GM12878 (cell line): ENCODE measurements around the gene DCAF4. TPM values are rescaled to one million over a fixed set of nuclear protein-coding genes. Genes with fewer than 3 reads are reported as not detected.

ENCODE experiments used
- ATAC-seq: fragments of 200-7000 bp; cut with Tn5 transposase; 3 replicates; pipeline ENCODE4 v1.9.1; 2020; ENCODE audit warnings: mild to moderate bottlenecking, moderate library complexity
- BruUV-seq: library from RNA; stranded (reverse); fragments of 400-500 nt; replicated peaks from 2 replicates; lab custom pipeline; 2021; lab: Mats Ljungman, UMichigan
- CTCF ChIA-PET: fragments of 300-600 bp; sonication (Branson Sonifier 250); formaldehyde crosslinking; extraction: SDS; loops from one replicate; lab custom pipeline; 2021; ENCODE audit warnings: inconsistent platforms; lab: Yijun Ruan, JAX
- POLR2A ChIA-PET: fragments of 350-600 bp; formaldehyde crosslinking; extraction: SDS; loops from one replicate; lab custom pipeline; 2021; ENCODE audit warnings: inconsistent platforms; lab: Charles Lee
- RAD21 ChIA-PET: fragments of 300-600 bp; sonication (Branson Sonifier 250); formaldehyde crosslinking; loops from one replicate; lab custom pipeline; 2023; ENCODE audit warnings: antibody characterized with exemption; ENCODE audit not compliant: unreplicated experiment; lab: Charles Lee
- SMC1A ChIA-PET: fragments of 300-600 bp; sonication (Branson Sonifier 250); formaldehyde crosslinking; loops from one replicate; lab custom pipeline; 2023; ENCODE audit not compliant: unreplicated experiment, uncharacterized antibody; lab: Charles Lee
- DNase-seq: peaks from one replicate; pipeline ENCODE4 v3.0.0-alpha.2; 2011; ENCODE audit warnings: low read depth, low spot score
- FAIRE-seq: peaks from 3 replicates; lab custom pipeline; 2011; peaks lifted over from hg19 to GRCh38; lab: Jason Lieb, UNC
- H2AFZ ChIP-seq: 2 replicates; pipeline ENCODE4 v1.6.0; 2011; ENCODE audit warnings: low read depth, low read length, control low read depth; ENCODE audit not compliant: control insufficient read depth
- H3K27ac ChIP-seq: 2 replicates; pipeline ENCODE4 v1.5.1; 2011; ENCODE audit warnings: control low read depth; ENCODE audit not compliant: control insufficient read depth, insufficient read depth
- H3K27me3 ChIP-seq, 2 experiments: replicated peaks in 1 of 2; 2 replicates each; pipeline versions ENCODE4 v1.6.0 to v1.6.1; 2011; ENCODE audit warnings: low read length in 1 of 2; ENCODE audit not compliant: control insufficient read depth in 2 of 2, insufficient read depth in 2 of 2
- H3K36me3 ChIP-seq, 2 experiments: 2 replicates each; pipeline ENCODE4 v1.5.1; 2011; ENCODE audit warnings: low read length in 1 of 2; ENCODE audit not compliant: control insufficient read depth in 2 of 2, insufficient read depth in 2 of 2
- H3K4me1 ChIP-seq: 2 replicates; pipeline ENCODE4 v1.6.1; 2011; ENCODE audit warnings: mild to moderate bottlenecking, low read length, moderate library complexity, mixed read lengths; ENCODE audit not compliant: control insufficient read depth, insufficient read depth
- H3K4me2 ChIP-seq: 2 replicates; pipeline ENCODE4 v1.6.0; 2011; ENCODE audit warnings: control low read depth; ENCODE audit not compliant: control insufficient read depth, insufficient read depth
- H3K4me3 ChIP-seq: fragments of 200-600 bp; sonication (generic); 2 replicates; pipeline ENCODE4 v1.5.1; 2016
- H3K79me2 ChIP-seq: 2 replicates; pipeline ENCODE4 v1.6.0; 2011; ENCODE audit warnings: low read length; ENCODE audit not compliant: control insufficient read depth, insufficient read depth
- H3K9ac ChIP-seq: 2 replicates; pipeline ENCODE4 v1.8.0; 2011; ENCODE audit warnings: low read length, control low read depth, mixed read lengths; ENCODE audit not compliant: control insufficient read depth, insufficient read depth
- H3K9me3 ChIP-seq: replicated peaks from 3 replicates; pipeline ENCODE4 v1.5.1; 2011; ENCODE audit warnings: mild to moderate bottlenecking, low read length; ENCODE audit not compliant: control insufficient read depth, insufficient read depth
- H4K20me1 ChIP-seq: 2 replicates; pipeline ENCODE4 v1.6.0; 2011; ENCODE audit not compliant: control insufficient read depth, insufficient read depth
- BMI1 ChIP-seq: fragments of 450-650 bp; IDR thresholded peaks from 2 replicates; pipeline ENCODE4 v1.6.1; 2016; ENCODE audit warnings: mild to moderate bottlenecking, moderate library complexity, borderline replicate concordance
- CHD2 ChIP-seq: IDR thresholded peaks from 2 replicates; pipeline ENCODE4 v1.6.1; 2011; ENCODE audit warnings: low read depth, low read length, improper control_type of control experiment, borderline replicate concordance
- EED ChIP-seq: sonication (generic); IDR thresholded peaks from 2 replicates; pipeline ENCODE4 v1.6.1; 2016; ENCODE audit warnings: antibody characterized with exemption, low read depth
- FOS ChIP-seq: IDR thresholded peaks from 3 replicates; pipeline ENCODE4 v1.6.1; 2011; ENCODE audit warnings: borderline replicate concordance; ENCODE audit not compliant: insufficient read length; ENCODE audit errors: extremely low read depth
- MEF2B ChIP-seq: fragments of 450-650 bp; IDR thresholded peaks from 2 replicates; pipeline ENCODE4 v1.6.1; 2018; ENCODE audit warnings: mild to moderate bottlenecking, moderate library complexity; ENCODE audit not compliant: partially characterized antibody, poor library complexity, severe bottlenecking
- NRF1 ChIP-seq: conservative IDR thresholded peaks from 2 replicates; pipeline ENCODE4 v1.6.1; 2011; ENCODE audit warnings: mild to moderate bottlenecking, low read depth, low read length, improper control_type of control experiment
- POLR2A ChIP-seq: IDR thresholded peaks from 2 replicates; pipeline ENCODE4 v1.6.1; 2011; ENCODE audit warnings: low read depth, mild to moderate bottlenecking, low read length
- STAT1 ChIP-seq: fragments of 450-650 bp; conservative IDR thresholded peaks from 2 replicates; pipeline ENCODE4 v1.6.1; 2014; ENCODE audit warnings: antibody characterized with exemption, mild to moderate bottlenecking
- TAF1 ChIP-seq: IDR thresholded peaks from 2 replicates; pipeline ENCODE4 v1.6.1; 2011; ENCODE audit warnings: mild to moderate bottlenecking, low read depth, low read length, borderline replicate concordance
- ZBED1 ChIP-seq: IDR thresholded peaks from 2 replicates; pipeline ENCODE4 v1.6.1; 2016; ENCODE audit warnings: borderline replicate concordance
- WGBS: methylation state at CpG from one replicate; pipeline ENCODE4 v1.1.6; 2016; ENCODE audit warnings: low lambda C conversion rate; ENCODE audit not compliant: insufficient replicate concordance, insufficient coverage; ENCODE audit errors: missing lambda C conversion rate; 5-methylcytosine and 5-hydroxymethylcytosine counted together
- in situ Hi-C: fragments of 300-500 bp; cut with MboI; formaldehyde crosslinking; loops from 9 replicates; pipeline ENCODE4 v1.14.3; 2018; ENCODE audit warnings: mixed read lengths
- intact Hi-C: fragments of 100-400 bp; cut with micrococcal nuclease; formaldehyde crosslinking; loops from one replicate; pipeline ENCODE4 v1.14.2; 2022; ENCODE audit not compliant: unreplicated experiment
- polyA plus RNA-seq, 11 experiments: library from polyadenylated mRNA; depleted of rRNA in 4 of 11; unstranded in 6 of 11; stranded (reverse) in 5 of 11; fragments of >200 nt; fragmentation: Nextera tagmentation in 4 of 11; fragmentation: Illumina TruSeq in 1 of 11; extraction: Ambion mirVana in 4 of 11; extraction: Trizol in 1 of 11; gene quantifications; 1 replicate in 1 of 11; 2 replicates in 10 of 11; pipeline versions ENCODE4 v1.2.1 to v1.2.3, GENCODE V29; 2011 to 2016; ENCODE audit warnings: inconsistent platforms in 2 of 11, missing spikeins in 2 of 11, low read depth in 1 of 11
- total RNA-seq, 4 experiments: library from RNA; depleted of rRNA in 3 of 4; stranded (reverse); fragments of >200 nt in 3 of 4; fragmentation: Illumina TruSeq in 1 of 4; extraction: Trizol in 1 of 4; gene quantifications; 2 replicates each; pipeline versions ENCODE4 v1.2.1 to v1.2.3, GENCODE V29; 2013 to 2021
- TF ChIP-seq, protein P1 (sequence below): fragments of 450-650 bp; IDR thresholded peaks from 2 replicates; pipeline ENCODE4 v1.6.1; 2014; ENCODE audit warnings: mild to moderate bottlenecking
- TF ChIP-seq, protein P2 (sequence below): IDR thresholded peaks from 2 replicates; pipeline ENCODE4 v1.6.1; 2011; ENCODE audit warnings: borderline replicate concordance, low read depth, mild to moderate bottlenecking, moderate library complexity, mixed read lengths, low read length; ENCODE audit not compliant: insufficient read depth; ENCODE audit errors: extremely low read length

DCAF4 gene
- total and polyA plus RNA-seq, 10 of the 15 experiments (the other 5 are each of a cell fraction or from before 2014, with no cell fraction given): 2.6 to 51.1 (median 21.0) TPM

DNA sequence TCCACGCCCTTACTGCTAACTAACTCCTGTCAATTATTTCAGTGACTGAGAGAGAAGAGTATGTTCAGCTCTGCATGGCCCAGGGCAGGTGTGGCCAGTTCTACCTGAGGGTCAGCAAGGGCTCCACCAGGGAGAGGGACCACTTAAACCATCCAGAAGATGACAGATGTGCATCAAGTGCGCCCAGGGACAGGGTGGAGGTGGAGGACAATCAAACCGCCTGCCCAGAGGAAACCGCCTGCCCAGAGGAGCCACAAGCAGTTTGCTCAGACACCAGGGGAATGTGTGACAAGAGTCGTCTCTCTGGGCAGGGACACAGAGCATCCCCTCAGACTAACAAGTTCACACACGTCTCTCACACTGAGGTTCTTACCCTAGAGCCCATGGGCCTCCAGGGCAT lies 46.8 kb upstream of the DCAF4 start (continued):
- TF ChIP-seq MEF2B (no peak), CHD2 (no peak), POLR2A (no peak), TAF1 (no peak), NRF1 (no peak)
- TF ChIP-seq, protein P1, sequence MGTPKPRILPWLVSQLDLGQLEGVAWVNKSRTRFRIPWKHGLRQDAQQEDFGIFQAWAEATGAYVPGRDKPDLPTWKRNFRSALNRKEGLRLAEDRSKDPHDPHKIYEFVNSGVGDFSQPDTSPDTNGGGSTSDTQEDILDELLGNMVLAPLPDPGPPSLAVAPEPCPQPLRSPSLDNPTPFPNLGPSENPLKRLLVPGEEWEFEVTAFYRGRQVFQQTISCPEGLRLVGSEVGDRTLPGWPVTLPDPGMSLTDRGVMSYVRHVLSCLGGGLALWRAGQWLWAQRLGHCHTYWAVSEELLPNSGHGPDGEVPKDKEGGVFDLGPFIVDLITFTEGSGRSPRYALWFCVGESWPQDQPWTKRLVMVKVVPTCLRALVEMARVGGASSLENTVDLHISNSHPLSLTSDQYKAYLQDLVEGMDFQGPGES: no peak
- TF ChIP-seq, all 136 proteins: peak for 0

DNA sequence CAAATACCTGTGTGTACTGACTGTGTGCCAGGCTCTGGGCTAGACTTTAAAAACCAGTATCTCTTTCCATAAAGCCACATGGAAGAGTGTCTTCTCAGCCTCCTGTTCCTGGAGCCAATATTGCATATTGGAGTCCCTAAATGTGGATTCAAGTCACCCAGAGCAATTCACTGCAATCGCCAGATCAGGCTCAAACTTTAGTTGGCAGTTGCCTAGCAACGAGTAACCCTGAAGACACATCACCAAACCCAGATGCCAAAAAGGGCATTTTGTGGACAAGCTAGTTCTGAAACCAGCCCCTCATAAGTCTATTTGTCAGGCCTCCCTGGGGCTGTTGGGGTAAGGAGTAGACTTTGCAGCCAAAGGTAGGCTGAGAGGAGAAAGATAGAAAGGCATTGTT lies 46.1 kb upstream of the DCAF4 start:
- no peaks in the 10 kb centered on the region for H3K36me3 ChIP-seq
- H4K20me1 ChIP-seq: no peaks in the 10 kb centered on the region
- in situ Hi-C loops (no loop called here), intact Hi-C loops (no loop called here)
- SMC1A ChIA-PET: no interaction called here
- H3K9ac ChIP-seq: no peak overlapping the region
- H3K4me3 ChIP-seq: no peak overlapping the region
- no peak for FAIRE-seq
- CTCF ChIA-PET: interaction anchor here (0.6 kb wide), 1 partner anchor 240 kb away, joined by 4 read pairs; no protein-coding TSS in a partner anchor
- TF ChIP-seq ZBED1 (no peak), BMI1 (peak; percentile 32; the same call in 1 of the 2 replicates), EED (no peak), STAT1 (no peak), FOS (no peak)
- TF ChIP-seq, protein P2, sequence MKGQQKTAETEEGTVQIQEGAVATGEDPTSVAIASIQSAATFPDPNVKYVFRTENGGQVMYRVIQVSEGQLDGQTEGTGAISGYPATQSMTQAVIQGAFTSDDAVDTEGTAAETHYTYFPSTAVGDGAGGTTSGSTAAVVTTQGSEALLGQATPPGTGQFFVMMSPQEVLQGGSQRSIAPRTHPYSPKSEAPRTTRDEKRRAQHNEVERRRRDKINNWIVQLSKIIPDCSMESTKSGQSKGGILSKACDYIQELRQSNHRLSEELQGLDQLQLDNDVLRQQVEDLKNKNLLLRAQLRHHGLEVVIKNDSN: no peak
- H3K9me3 ChIP-seq: no peaks in the 10 kb centered on the region; the same call in 2 of the 3 replicates
- H3K27ac ChIP-seq: no peak overlapping the region
- no peaks in the 10 kb centered on the region for H3K79me2 ChIP-seq
- H3K27me3 ChIP-seq: no peaks in the 10 kb centered on the region
- POLR2A ChIA-PET: no interaction called here
- H2AFZ ChIP-seq: no peak overlapping the region
- BruUV-seq: no TSS peak
- no peak for DNase-seq
- 90% methylated on average over 2 of the region's 2 CpGs for WGBS
- ATAC-seq: no peak; the same call in 2 of the 3 replicates
- RAD21 ChIA-PET: no interaction called here
- H3K4me2 ChIP-seq: no peak overlapping the region
- H3K4me1 ChIP-seq: peaks cover 14% of the 10 kb centered on the region
